NCI-H1417 treated with DMSO at 0.1 percent for 48 hours (cell line): ENCODE data around the gene AGMO.

Experiments used
- DNase-seq: peaks from one replicate; lab custom pipeline; 2025; lab: John Stamatoyannopoulos, UW

Gene AGMO

GRCh38 chr7:15218261-15218660 lies 343.6 kb downstream of the AGMO start:
- DNase-seq, result no peak

- DNase-seq, result no peak
Measured at GRCh38 chr7:15215616-15216015, 346.2 kb downstream of the AGMO start.

- no peak for DNase-seq
Measured at GRCh38 chr7:15214976-15215375, 346.8 kb downstream of the AGMO start.

- no peak for DNase-seq
Measured at GRCh38 chr7:15213093-15213492, 348.7 kb downstream of the AGMO start.

GRCh38 chr7:15209429-15209828 lies 352.4 kb downstream of the AGMO start:
- DNase-seq, result no peak

- no peak for DNase-seq
Measured at GRCh38 chr7:15204421-15204820, 357.4 kb downstream of the AGMO start.

- DNase-seq, result no peak
Measured at GRCh38 chr7:15199482-15199881, 362.3 kb downstream of the AGMO start.

- no peak for DNase-seq
Measured at GRCh38 chr7:15197042-15197977, 364.5 kb downstream of the AGMO start.

- no peak for DNase-seq
Measured at GRCh38 chr7:15178065-15178464, 383.8 kb downstream of the AGMO start.

GRCh38 chr7:15176089-15176488 lies 385.7 kb downstream of the AGMO start:
- DNase-seq, result no peak

- DNase-seq, result no peak
Measured at GRCh38 chr7:15175152-15175551, 386.7 kb downstream of the AGMO start.

- DNase-seq, result no peak
Measured at GRCh38 chr7:15174485-15174884, 387.3 kb downstream of the AGMO start.

GRCh38 chr7:15168489-15168888 lies 393.3 kb downstream of the AGMO start:
- DNase-seq, result no peak

GRCh38 chr7:15167912-15168311 lies 393.9 kb downstream of the AGMO start:
- no peak for DNase-seq

- DNase-seq, result no peak
Measured at GRCh38 chr7:15166620-15167019, 395.2 kb downstream of the AGMO start.

GRCh38 chr7:15159261-15159660 lies 402.6 kb downstream of the AGMO start:
- DNase-seq, result no peak

- DNase-seq, result no peak
Measured at GRCh38 chr7:15158141-15158810, 403.5 kb downstream of the AGMO start.
